ENCODE data around the gene B4GALNT2.
"Not testable (repeated sequence)": the region's sequence is repeated elsewhere in the genome, so short reads cannot be mapped to it uniquely, and the experiment has no call there.

The B4GALNT2 gene

GRCh38 chr17:49183341-49183740 lies 50.8 kb downstream of the B4GALNT2 start:
- H2BK5ac ChIP-seq (ENCODE audit: low read depth, low read length, poor library complexity): no peak overlapping the region
- H4K91ac ChIP-seq (ENCODE audit: low read depth, low read length): no peak overlapping the region
- no peak overlapping the region for H2AFZ ChIP-seq (ENCODE audit: insufficient read depth, low read length, poor library complexity)
- peaks cover 16% of the 10 kb centered on the region for H3K9me3 ChIP-seq (ENCODE audit: insufficient read depth, low read depth, low read length)
- no peak overlapping the region for H3K18ac ChIP-seq (ENCODE audit: low read length)
- peak overlapping the region; percentile 25 for H3K4me3 ChIP-seq (ENCODE audit: low read depth, low read length)
- no peaks in the 10 kb centered on the region for H3K36me3 ChIP-seq (ENCODE audit: control insufficient read depth in 1 of 2, insufficient read depth in 2 of 2, low read length in 2 of 2)
- no peak overlapping the region for H2AK5ac ChIP-seq (ENCODE audit: low read length)
- no peak overlapping the region for H3K4ac ChIP-seq (ENCODE audit: low read depth, low read length)
- H4K12ac ChIP-seq (ENCODE audit: low read depth, low read length): no peak overlapping the region
- peaks cover 0 to 3% of the 10 kb centered on the region in 2 experiments for H3K4me1 ChIP-seq (ENCODE audit: control insufficient read depth in 1 of 2, insufficient read depth in 2 of 2, low read length in 2 of 2)
- no peak overlapping the region for H3K4me2 ChIP-seq (ENCODE audit: low read length)
- no peak for DNase-seq
- no peak overlapping the region for H4K8ac ChIP-seq (ENCODE audit: low read depth, low read length)
- H3K14ac ChIP-seq (ENCODE audit: low read length): no peak overlapping the region
- H2BK120ac ChIP-seq (ENCODE audit: insufficient read depth, low read length, poor library complexity): no peak overlapping the region
- no peak overlapping the region for H2BK12ac ChIP-seq (ENCODE audit: low read length)
- H3K79me2 ChIP-seq (ENCODE audit: control insufficient read depth, insufficient read depth, low read length, poor library complexity): no peaks in the 10 kb centered on the region
- no CpG with 5 or more reads among the region's 5 CpGs for WGBS (ENCODE audit: extremely low coverage, insufficient coverage, insufficient read length)
- H3K9ac ChIP-seq (ENCODE audit: low read length): peak overlapping the region; percentile 50
- H3K27ac ChIP-seq (ENCODE audit: low read depth, low read length): no peak overlapping the region
- no peaks in the 10 kb centered on the region for H3K27me3 ChIP-seq (ENCODE audit: insufficient read depth, low read length)
- H3K23ac ChIP-seq (ENCODE audit: low read length): no peak overlapping the region
- no peaks in the 10 kb centered on the region for H3K79me1 ChIP-seq (ENCODE audit: low read length)

GRCh38 chr17:49183801-49184200 lies 51.2 kb downstream of the B4GALNT2 start:
- H2BK120ac ChIP-seq (ENCODE audit: insufficient read depth, low read length, poor library complexity): no peak overlapping the region
- no peak overlapping the region for H3K4me3 ChIP-seq (ENCODE audit: low read depth, low read length)
- no peak overlapping the region for H3K4ac ChIP-seq (ENCODE audit: low read depth, low read length)
- no peaks in the 10 kb centered on the region for H3K79me1 ChIP-seq (ENCODE audit: low read length)
- no peaks in the 10 kb centered on the region for H3K27me3 ChIP-seq (ENCODE audit: insufficient read depth, low read length)
- H3K79me2 ChIP-seq (ENCODE audit: control insufficient read depth, insufficient read depth, low read length, poor library complexity): no peaks in the 10 kb centered on the region
- H4K91ac ChIP-seq (ENCODE audit: low read depth, low read length): no peak overlapping the region
- no peak overlapping the region for H3K14ac ChIP-seq (ENCODE audit: low read length)
- no peak overlapping the region for H4K8ac ChIP-seq (ENCODE audit: low read depth, low read length)
- no peak overlapping the region for H3K9ac ChIP-seq (ENCODE audit: low read length)
- H2AFZ ChIP-seq (ENCODE audit: insufficient read depth, low read length, poor library complexity): no peak overlapping the region
- peaks cover 0 to 3% of the 10 kb centered on the region in 2 experiments for H3K4me1 ChIP-seq (ENCODE audit: control insufficient read depth in 1 of 2, insufficient read depth in 2 of 2, low read length in 2 of 2)
- H3K23ac ChIP-seq (ENCODE audit: low read length): no peak overlapping the region
- H3K9me3 ChIP-seq (ENCODE audit: insufficient read depth, low read depth, low read length): peaks cover 16% of the 10 kb centered on the region
- DNase-seq: no peak
- no peak overlapping the region for H2BK5ac ChIP-seq (ENCODE audit: low read depth, low read length, poor library complexity)
- H3K36me3 ChIP-seq (ENCODE audit: control insufficient read depth in 1 of 2, insufficient read depth in 2 of 2, low read length in 2 of 2): no peaks in the 10 kb centered on the region
- H4K12ac ChIP-seq (ENCODE audit: low read depth, low read length): no peak overlapping the region
- WGBS (ENCODE audit: extremely low coverage, insufficient coverage, insufficient read length): no CpG with 5 or more reads among the region's 7 CpGs
- H2AK5ac ChIP-seq (ENCODE audit: low read length): no peak overlapping the region
- no peak overlapping the region for H3K4me2 ChIP-seq (ENCODE audit: low read length)
- no peak overlapping the region for H3K27ac ChIP-seq (ENCODE audit: low read depth, low read length)
- no peak overlapping the region for H3K18ac ChIP-seq (ENCODE audit: low read length)
- no peak overlapping the region for H2BK12ac ChIP-seq (ENCODE audit: low read length)

GRCh38 chr17:49184522-49184921 lies 52.0 kb downstream of the B4GALNT2 start:
- H3K27ac ChIP-seq (ENCODE audit: low read depth, low read length); H3K14ac ChIP-seq (ENCODE audit: low read length); H2BK120ac ChIP-seq (ENCODE audit: insufficient read depth, low read length, poor library complexity); H2AFZ ChIP-seq (ENCODE audit: insufficient read depth, low read length, poor library complexity); H3K36me3 ChIP-seq (ENCODE audit: control insufficient read depth in 1 of 2, insufficient read depth in 2 of 2, low read length in 2 of 2); H4K91ac ChIP-seq (ENCODE audit: low read depth, low read length); H2BK5ac ChIP-seq (ENCODE audit: low read depth, low read length, poor library complexity); H3K79me2 ChIP-seq (ENCODE audit: control insufficient read depth, insufficient read depth, low read length, poor library complexity); H4K8ac ChIP-seq (ENCODE audit: low read depth, low read length); H3K27me3 ChIP-seq (ENCODE audit: insufficient read depth, low read length); H3K23ac ChIP-seq (ENCODE audit: low read length); H3K79me1 ChIP-seq (ENCODE audit: low read length); DNase-seq; H3K4me2 ChIP-seq (ENCODE audit: low read length); H3K4me1 ChIP-seq (ENCODE audit: control insufficient read depth in 1 of 2, insufficient read depth in 2 of 2, low read length in 2 of 2); H3K18ac ChIP-seq (ENCODE audit: low read length); H4K12ac ChIP-seq (ENCODE audit: low read depth, low read length); H2AK5ac ChIP-seq (ENCODE audit: low read length); H3K4me3 ChIP-seq (ENCODE audit: low read depth, low read length); H3K4ac ChIP-seq (ENCODE audit: low read depth, low read length); H2BK12ac ChIP-seq (ENCODE audit: low read length); H3K9ac ChIP-seq (ENCODE audit: low read length): not testable (repeated sequence)
- H3K9me3 ChIP-seq (ENCODE audit: insufficient read depth, low read depth, low read length): peaks cover 16% of the 10 kb centered on the region

GRCh38 chr17:49185381-49185780 lies 52.8 kb downstream of the B4GALNT2 start:
- H2BK5ac ChIP-seq (ENCODE audit: low read depth, low read length, poor library complexity); H3K23ac ChIP-seq (ENCODE audit: low read length); H4K91ac ChIP-seq (ENCODE audit: low read depth, low read length); H3K79me2 ChIP-seq (ENCODE audit: control insufficient read depth, insufficient read depth, low read length, poor library complexity); H2AFZ ChIP-seq (ENCODE audit: insufficient read depth, low read length, poor library complexity); H3K9ac ChIP-seq (ENCODE audit: low read length); H3K4me1 ChIP-seq (ENCODE audit: control insufficient read depth in 1 of 2, insufficient read depth in 2 of 2, low read length in 2 of 2); H2BK120ac ChIP-seq (ENCODE audit: insufficient read depth, low read length, poor library complexity); DNase-seq; H4K12ac ChIP-seq (ENCODE audit: low read depth, low read length); H3K27ac ChIP-seq (ENCODE audit: low read depth, low read length); H2AK5ac ChIP-seq (ENCODE audit: low read length); H3K18ac ChIP-seq (ENCODE audit: low read length); H3K36me3 ChIP-seq (ENCODE audit: control insufficient read depth in 1 of 2, insufficient read depth in 2 of 2, low read length in 2 of 2); H2BK12ac ChIP-seq (ENCODE audit: low read length); H3K79me1 ChIP-seq (ENCODE audit: low read length); H4K8ac ChIP-seq (ENCODE audit: low read depth, low read length); H3K4ac ChIP-seq (ENCODE audit: low read depth, low read length); H3K27me3 ChIP-seq (ENCODE audit: insufficient read depth, low read length); H3K4me2 ChIP-seq (ENCODE audit: low read length); H3K14ac ChIP-seq (ENCODE audit: low read length); H3K4me3 ChIP-seq (ENCODE audit: low read depth, low read length): not testable (repeated sequence)
- no CpG with 5 or more reads among the region's 1 CpG for WGBS (ENCODE audit: extremely low coverage, insufficient coverage, insufficient read length)
- peaks cover 16% of the 10 kb centered on the region for H3K9me3 ChIP-seq (ENCODE audit: insufficient read depth, low read depth, low read length)
